HG02623 (cell line): ENCODE results near the gene UQCC2.
A peak's percentile ranks its signal among the peaks of the same experiment; 100 is the strongest.

Source experiments
- ATAC-seq: cut with Tn5 transposase; IDR thresholded peaks from one replicate; pipeline ENCODE4 v1.9.1; 2021; ENCODE audit warnings: moderate library complexity; ENCODE audit not compliant: unreplicated experiment

The UQCC2 gene

GRCh38 chr6:33711140-33712129 is at the start of gene UQCC2:
UQCC2 (minus strand) TSS chr6:33711700; CDS start chr6:33711686, 14 bp downstream.
- ATAC-seq = peak; percentile 94

- no peak for ATAC-seq
Observed at GRCh38 chr6:33759887-33760629, 48.6 kb upstream of the UQCC2 start.

GRCh38 chr6:33758815-33759216 is 47.3 kb upstream of the UQCC2 start:
- ATAC-seq = no peak

GRCh38 chr6:33757906-33758305 is 46.4 kb upstream of the UQCC2 start:
- ATAC-seq = no peak

- no peak for ATAC-seq
Observed at GRCh38 chr6:33757113-33757512, 45.6 kb upstream of the UQCC2 start.

GRCh38 chr6:33756211-33756954 is 44.9 kb upstream of the UQCC2 start:
- ATAC-seq = no peak

GRCh38 chr6:33755070-33755869 is 43.8 kb upstream of the UQCC2 start:
- ATAC-seq = no peak

- no peak for ATAC-seq
Observed at GRCh38 chr6:33754222-33754621, 42.7 kb upstream of the UQCC2 start.

GRCh38 chr6:33752646-33753015 is 41.1 kb upstream of the UQCC2 start:
- ATAC-seq = no peak

- ATAC-seq = no peak
Observed at GRCh38 chr6:33751771-33752645, 40.5 kb upstream of the UQCC2 start.

- no peak for ATAC-seq
Observed at GRCh38 chr6:33750244-33750991, 38.9 kb upstream of the UQCC2 start.

- ATAC-seq = no peak
Observed at GRCh38 chr6:33749401-33749800, 37.9 kb upstream of the UQCC2 start.

GRCh38 chr6:33748841-33749240 is 37.3 kb upstream of the UQCC2 start:
- no peak for ATAC-seq

- ATAC-seq = no peak
Observed at GRCh38 chr6:33747823-33748222, 36.3 kb upstream of the UQCC2 start.

GRCh38 chr6:33746651-33747100 is 35.2 kb upstream of the UQCC2 start, which contains the start of gene IP6K3:
IP6K3 (minus strand) TSS chr6:33746905; CDS start chr6:33735476, 11,429 bp downstream.
- ATAC-seq = no peak

GRCh38 chr6:33746036-33746600 is 34.6 kb upstream of the UQCC2 start:
- no peak for ATAC-seq

GRCh38 chr6:33745548-33745947 is 34.0 kb upstream of the UQCC2 start:
- ATAC-seq = no peak

GRCh38 chr6:33744895-33745546 is 33.5 kb upstream of the UQCC2 start:
- no peak for ATAC-seq
